Tongue (tissue), 2 donors: Measurements from ENCODE around the gene ABCB8. TPM values are rescaled to one million over a fixed set of nuclear protein-coding genes. Genes with fewer than 3 reads are reported as not detected.

Source experiments
- DNase-seq: peaks from one replicate; pipeline ENCODE4 v3.0.0-alpha.2; 2015
- total RNA-seq: library from RNA; depleted of rRNA; stranded (reverse); fragments of >200 nt; gene quantifications from one replicate; pipeline ENCODE4 v1.2.3, GENCODE V29; 2014

Gene ABCB8
- total RNA-seq, 1 donor from 2014 or later, result 28.6 TPM

- DNase-seq, result peak; percentile 100
Measured at GRCh38 chr7:151057989-151058780, 29.9 kb downstream of the ABCB8 start.

DNA sequence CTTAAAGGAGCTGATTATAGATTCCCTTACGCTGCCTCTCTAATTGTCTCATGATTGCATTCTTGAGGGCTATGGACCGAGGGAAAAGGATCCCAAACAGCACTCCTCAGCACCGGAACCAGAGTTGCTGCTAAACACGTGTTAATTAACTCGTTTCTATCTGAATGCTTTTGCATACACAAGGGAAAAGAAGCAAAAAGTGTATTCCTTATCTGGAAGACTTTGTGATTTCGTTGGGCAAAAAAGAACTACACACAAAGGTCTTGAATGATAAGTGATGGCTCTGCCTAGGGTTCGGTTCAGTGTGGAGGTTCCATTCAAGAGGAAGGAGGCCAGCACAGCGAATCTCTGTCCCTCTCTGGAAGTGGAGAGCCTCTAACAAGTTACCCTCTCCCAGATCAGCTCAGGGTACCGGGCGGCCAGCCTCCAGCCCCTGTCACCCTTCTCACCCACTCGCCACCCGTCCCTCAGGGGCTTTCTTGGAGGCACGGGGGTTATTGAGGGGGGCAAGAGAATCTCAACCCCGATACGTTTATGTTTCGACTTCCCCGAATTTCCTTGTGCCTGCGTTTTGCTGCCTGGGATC, 30.6 kb downstream of the ABCB8 start:
- DNase-seq, result no peak

GRCh38 chr7:151059367-151060112, 31.3 kb downstream of the ABCB8 start, which contains the start of gene SLC4A2:
Gene SLC4A2, plus strand, starts transcription at chr7:151059589. Its CDS starts 2,399 bp downstream, at chr7:151061988.
- peak; percentile 91 for DNase-seq

DNA sequence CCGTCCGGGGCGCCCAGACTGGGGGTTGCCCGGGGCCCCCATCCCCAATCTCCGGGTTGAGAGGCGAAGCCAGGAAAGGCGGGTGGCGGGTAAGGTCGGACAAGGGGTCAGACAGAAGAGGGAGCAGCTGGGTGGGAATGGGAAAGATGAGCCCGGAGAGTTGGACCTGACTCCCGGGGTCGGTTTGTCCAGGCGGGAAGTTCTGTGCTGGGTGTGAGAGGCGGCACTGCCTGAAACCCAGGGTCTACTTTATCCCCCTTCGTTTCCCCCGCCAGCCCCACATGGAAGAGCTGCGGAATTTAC, 31.8 kb downstream of the ABCB8 start:
- DNase-seq, result no peak

DNA sequence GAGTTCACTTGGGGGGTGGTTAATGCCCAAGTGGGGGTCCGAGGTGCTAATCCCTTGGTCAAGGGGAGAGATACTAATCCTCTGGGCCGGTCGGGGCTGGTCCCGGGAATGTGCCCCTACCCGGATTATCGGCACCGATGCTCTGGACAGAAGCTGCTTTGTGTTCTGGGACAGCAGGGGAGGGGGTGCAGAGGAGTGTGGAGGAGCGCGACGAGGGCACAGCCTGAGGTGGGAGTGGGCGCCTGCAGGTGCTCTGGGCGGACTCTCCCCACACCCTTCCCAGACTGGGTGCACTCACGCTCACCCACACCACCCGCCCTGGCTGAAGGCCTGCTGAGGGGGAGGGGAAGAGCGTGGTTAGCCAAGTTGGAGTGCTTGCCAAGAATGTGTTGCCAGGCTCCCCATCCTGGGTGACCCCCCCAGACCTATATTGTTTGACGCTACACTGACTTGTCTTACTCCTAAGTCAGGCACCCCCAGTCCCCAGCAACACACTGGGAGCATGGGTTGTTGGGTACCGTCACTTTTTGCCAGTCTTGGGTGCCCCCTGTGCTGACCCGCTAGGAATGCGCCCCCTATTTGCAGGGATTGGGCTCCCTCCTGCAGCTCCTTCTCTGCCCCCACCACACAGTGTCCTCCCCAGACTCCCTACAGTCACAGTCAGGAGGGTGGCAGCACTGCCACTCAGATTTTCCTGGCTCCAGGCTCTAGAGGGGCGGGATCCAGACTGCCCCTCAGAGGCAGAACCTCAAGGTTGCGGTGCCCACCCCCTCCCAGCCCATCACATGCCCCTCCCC, 32.4 kb downstream of the ABCB8 start:
- DNase-seq, result peak; percentile 26

DNA sequence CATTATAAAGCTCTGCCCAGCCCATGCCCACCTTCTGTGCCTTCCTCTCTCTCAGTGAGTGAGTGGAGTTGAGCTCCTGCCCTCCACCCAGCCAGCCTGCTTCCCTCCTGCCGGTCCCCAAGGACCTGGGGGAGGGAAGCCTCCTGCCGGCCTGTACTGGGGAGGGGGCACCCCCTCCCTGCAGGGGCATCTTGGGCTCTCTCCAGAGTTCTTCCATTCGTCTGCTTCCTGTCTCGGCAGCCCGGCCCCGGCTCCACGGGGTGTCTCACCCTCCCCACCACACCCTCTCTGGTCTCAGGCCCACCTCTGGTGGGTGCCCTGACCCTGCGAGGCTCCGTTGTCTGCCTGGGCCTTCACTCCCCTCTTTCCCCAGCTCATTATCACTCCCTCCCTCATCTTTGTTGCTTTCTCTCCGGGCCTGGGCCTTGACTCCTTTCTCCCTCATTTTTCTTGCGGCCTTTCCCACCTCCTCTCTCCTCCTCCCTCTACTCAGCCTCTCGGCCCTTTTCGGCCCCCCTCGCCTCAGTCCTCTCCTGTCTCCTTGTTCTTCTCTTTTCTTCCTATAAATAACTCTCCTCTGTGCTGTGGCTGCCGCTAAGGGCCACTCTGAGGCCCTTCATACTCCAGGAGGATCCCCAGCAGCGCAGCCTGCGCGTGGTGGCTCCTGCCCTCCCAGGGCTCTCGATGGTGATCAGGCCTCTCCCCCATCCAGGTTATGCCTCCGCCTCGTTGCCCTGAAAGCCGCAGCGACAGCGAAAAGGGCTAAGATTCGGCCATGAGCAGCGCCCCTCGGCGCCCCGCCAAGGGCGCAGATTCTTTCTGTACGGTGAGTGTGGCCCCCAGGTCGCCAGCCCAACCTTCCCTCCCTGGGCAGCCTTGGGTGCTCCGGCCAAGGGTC, 33.2 kb downstream of the ABCB8 start:
- DNase-seq, result no peak

- DNase-seq, result no peak
Measured at GRCh38 chr7:151062111-151062398, 33.8 kb downstream of the ABCB8 start.

DNA sequence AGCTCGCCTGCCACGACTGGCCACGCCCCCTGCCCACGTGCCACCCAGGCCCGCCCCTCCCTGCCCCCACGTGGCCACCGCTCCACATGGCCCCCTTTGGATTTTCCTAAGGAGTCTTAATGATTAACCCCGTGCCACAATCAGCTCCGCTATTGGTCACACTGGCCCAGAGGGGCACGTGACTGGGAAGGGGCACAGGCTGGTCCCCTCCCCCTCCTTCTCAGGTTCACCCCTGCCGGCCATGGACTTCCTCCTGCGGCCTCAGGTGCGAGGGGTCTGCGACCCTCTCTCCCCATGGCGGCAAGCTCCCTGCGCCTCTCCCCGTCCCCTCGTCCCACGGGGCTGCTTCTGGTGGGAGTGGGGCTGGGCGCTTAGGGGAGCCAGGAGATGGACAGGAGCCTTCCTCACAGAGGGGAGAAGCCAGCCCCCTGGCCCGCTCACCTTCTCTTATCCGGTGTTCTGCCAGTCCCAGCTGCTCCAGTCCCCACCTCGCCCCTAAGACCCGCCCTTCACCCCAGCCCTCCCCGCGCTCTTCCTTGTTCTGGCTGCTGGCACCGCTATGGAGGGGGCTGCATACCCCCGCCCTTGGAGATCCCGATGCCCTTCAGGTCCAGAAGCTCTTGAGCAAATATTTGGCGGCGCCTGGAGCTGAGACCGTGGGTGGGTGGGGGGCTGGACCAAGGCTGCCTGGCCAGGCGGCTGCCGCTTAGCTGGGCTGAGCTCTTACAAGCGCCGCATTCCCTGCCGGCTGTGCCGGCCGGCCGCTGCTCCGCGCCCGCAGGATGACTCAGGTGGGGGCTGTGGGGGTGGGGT, 34.4 kb downstream of the ABCB8 start:
- DNase-seq, result peak; percentile 51

GRCh38 chr7:151063212-151063561, 34.9 kb downstream of the ABCB8 start:
- DNase-seq, result peak; percentile 59

DNA sequence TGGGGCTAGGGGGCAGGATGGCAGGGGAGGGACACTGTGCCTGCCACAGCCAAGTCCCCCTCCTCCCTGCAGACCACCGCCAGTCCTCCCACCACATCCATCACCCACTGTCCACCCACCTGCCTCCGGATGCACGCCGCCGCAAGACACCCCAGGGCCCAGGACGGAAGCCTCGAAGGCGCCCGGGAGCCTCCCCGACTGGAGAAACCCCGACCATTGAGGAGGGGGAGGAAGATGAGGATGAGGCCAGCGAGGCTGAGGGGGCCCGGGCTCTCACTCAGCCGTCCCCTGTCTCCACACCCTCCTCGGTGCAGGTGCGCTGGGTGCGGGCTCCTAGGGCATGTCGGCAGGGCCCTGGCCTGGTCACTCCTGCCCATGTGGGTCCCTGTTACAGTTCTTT, 36.2 kb downstream of the ABCB8 start:
- DNase-seq, result no peak

DNA sequence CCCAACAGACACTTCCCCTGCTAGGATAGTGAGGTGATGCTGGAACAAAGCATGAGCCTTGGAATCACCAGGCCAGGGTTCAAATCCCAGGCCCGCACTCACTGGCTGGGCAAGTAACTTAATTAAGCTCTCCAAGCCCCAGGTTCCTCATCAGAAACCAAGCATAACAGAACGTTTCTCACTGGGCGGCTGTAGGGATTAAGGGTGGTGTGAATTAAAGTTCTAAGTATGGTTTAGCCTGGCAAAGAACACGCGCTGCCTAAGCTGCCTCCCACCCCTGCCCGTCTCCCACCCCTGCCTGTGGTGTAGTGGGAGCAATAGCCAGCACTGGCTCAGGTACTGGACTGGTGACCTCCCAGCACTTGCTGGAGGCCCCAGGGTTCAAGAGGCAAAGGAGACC, 36.7 kb downstream of the ABCB8 start:
- DNase-seq, result no peak

- DNase-seq, result no peak
Measured at GRCh38 chr7:151065516-151065915, 37.3 kb downstream of the ABCB8 start.

DNA sequence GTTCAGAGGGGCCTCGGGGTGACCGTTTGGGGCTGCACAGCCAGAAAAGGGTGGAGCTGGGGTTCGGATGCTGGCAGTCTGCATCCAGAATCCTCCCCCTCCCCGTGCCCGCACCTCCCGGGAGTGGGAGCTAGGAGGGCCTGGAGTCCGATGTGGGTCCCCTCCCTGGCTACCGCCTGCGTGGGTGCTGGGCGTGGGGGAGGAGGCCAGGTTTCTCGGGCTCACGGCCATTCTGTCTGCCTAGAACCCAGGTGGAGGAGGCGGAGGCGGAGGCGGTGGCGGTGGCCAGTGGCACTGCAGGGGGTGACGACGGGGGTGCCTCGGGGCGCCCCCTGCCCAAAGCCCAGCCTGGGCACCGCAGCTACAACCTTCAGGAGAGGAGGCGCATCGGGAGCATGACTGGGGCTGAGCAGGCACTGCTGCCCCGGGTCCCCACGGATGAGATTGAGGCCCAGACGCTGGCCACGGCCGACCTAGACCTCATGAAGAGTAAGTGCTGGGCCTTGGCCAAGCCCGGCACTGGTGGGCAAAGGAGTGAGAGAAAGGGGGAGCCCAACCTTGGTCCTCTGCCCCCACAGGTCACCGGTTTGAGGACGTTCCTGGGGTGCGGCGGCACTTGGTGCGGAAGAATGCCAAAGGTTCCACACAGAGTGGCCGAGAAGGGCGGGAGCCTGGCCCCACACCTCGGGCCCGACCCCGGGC, 38.2 kb downstream of the ABCB8 start:
- DNase-seq, result no peak

- DNase-seq, result no peak
Measured at GRCh38 chr7:151068069-151068773, 40.0 kb downstream of the ABCB8 start.

- DNase-seq, result no peak
Measured at GRCh38 chr7:151069841-151070573, 41.8 kb downstream of the ABCB8 start.

- DNase-seq, result no peak
Measured at GRCh38 chr7:151070574-151070960, 42.3 kb downstream of the ABCB8 start.

GRCh38 chr7:151071032-151071866, 43.0 kb downstream of the ABCB8 start:
- DNase-seq, result no peak

DNA sequence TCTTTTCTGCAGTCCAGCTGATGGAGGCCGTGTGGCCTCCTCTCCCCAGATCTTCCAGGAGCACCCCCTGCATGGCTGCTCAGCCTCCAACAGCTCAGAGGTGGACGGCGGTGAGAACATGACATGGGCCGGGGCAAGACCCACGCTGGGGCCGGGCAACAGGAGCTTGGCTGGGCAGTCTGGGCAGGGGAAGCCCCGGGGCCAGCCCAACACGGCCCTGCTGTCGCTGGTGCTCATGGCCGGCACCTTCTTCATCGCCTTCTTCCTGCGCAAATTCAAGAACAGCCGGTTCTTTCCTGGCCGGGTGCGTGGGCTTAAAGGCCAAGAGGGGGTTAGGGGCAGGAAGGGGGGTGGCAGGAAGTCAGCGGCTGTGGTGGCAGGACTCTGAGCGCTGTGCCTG, 45.7 kb downstream of the ABCB8 start:
- no peak for DNase-seq
